ENCODE data around the gene MTF1.
"Not testable (repeated sequence)": the region's sequence is repeated elsewhere in the genome, so short reads cannot be mapped to it uniquely, and the experiment has no call there.

MTF1 gene

GRCh38 chr1:37859507-37860345, at the start of gene MTF1:
Gene MTF1, minus strand, starts transcription at chr1:37859592. Its CDS starts 1,934 bp downstream, at chr1:37857658.
- peak within 1 kb of the TSS; percentile 98 for H3K4me3 ChIP-seq (ENCODE audit: low read depth, low read length)

- not testable (repeated sequence) for H3K4me3 ChIP-seq (ENCODE audit: low read depth, low read length)
Measured at GRCh38 chr1:37908531-37908930, 49.1 kb upstream of the MTF1 start.

- H3K4me3 ChIP-seq (ENCODE audit: low read depth, low read length): not testable (repeated sequence)
Measured at GRCh38 chr1:37907416-37908125, 48.2 kb upstream of the MTF1 start.

GRCh38 chr1:37906591-37906990, 47.2 kb upstream of the MTF1 start:
- not testable (repeated sequence) for H3K4me3 ChIP-seq (ENCODE audit: low read depth, low read length)

- no peak overlapping the region for H3K4me3 ChIP-seq (ENCODE audit: low read depth, low read length)
Measured at GRCh38 chr1:37905727-37906126, 46.3 kb upstream of the MTF1 start.

GRCh38 chr1:37903921-37904320, 44.5 kb upstream of the MTF1 start:
- not testable (repeated sequence) for H3K4me3 ChIP-seq (ENCODE audit: low read depth, low read length)

GRCh38 chr1:37902983-37903382, 43.6 kb upstream of the MTF1 start:
- H3K4me3 ChIP-seq (ENCODE audit: low read depth, low read length): no peak overlapping the region

- H3K4me3 ChIP-seq (ENCODE audit: low read depth, low read length): no peak overlapping the region
Measured at GRCh38 chr1:37901893-37902225, 42.5 kb upstream of the MTF1 start.

GRCh38 chr1:37901191-37901892, 42.0 kb upstream of the MTF1 start:
- no peak overlapping the region for H3K4me3 ChIP-seq (ENCODE audit: low read depth, low read length)

GRCh38 chr1:37897563-37897962, 38.2 kb upstream of the MTF1 start:
- not testable (repeated sequence) for H3K4me3 ChIP-seq (ENCODE audit: low read depth, low read length)

GRCh38 chr1:37893673-37894072, 34.3 kb upstream of the MTF1 start:
- no peak overlapping the region for H3K4me3 ChIP-seq (ENCODE audit: low read depth, low read length)

- no peak overlapping the region for H3K4me3 ChIP-seq (ENCODE audit: low read depth, low read length)
Measured at GRCh38 chr1:37892151-37893047, 33.0 kb upstream of the MTF1 start.

- H3K4me3 ChIP-seq (ENCODE audit: low read depth, low read length): no peak overlapping the region
Measured at GRCh38 chr1:37890378-37891014, 31.1 kb upstream of the MTF1 start.

- H3K4me3 ChIP-seq (ENCODE audit: low read depth, low read length): no peak overlapping the region
Measured at GRCh38 chr1:37888022-37888700, 28.8 kb upstream of the MTF1 start.

GRCh38 chr1:37884145-37884544, 24.8 kb upstream of the MTF1 start:
- H3K4me3 ChIP-seq (ENCODE audit: low read depth, low read length): no peak overlapping the region

- H3K4me3 ChIP-seq (ENCODE audit: low read depth, low read length): no peak overlapping the region
Measured at GRCh38 chr1:37883671-37884070, 24.3 kb upstream of the MTF1 start.

- no peak overlapping the region for H3K4me3 ChIP-seq (ENCODE audit: low read depth, low read length)
Measured at GRCh38 chr1:37879865-37880264, 20.5 kb upstream of the MTF1 start.

GRCh38 chr1:37878071-37878470, 18.7 kb upstream of the MTF1 start:
- no peak overlapping the region for H3K4me3 ChIP-seq (ENCODE audit: low read depth, low read length)

GRCh38 chr1:37875833-37876232, 16.4 kb upstream of the MTF1 start:
- H3K4me3 ChIP-seq (ENCODE audit: low read depth, low read length): no peak overlapping the region

- no peak overlapping the region for H3K4me3 ChIP-seq (ENCODE audit: low read depth, low read length)
Measured at GRCh38 chr1:37872692-37873091, 13.3 kb upstream of the MTF1 start.
